DOHH2 (cell line): ENCODE measurements around the gene ITPR3.
A peak's percentile ranks its signal among the peaks of the same experiment; 100 is the strongest.

Experiments used
- EZH2phosphoT487 ChIP-seq: fragments of 200-600 bp; sonication (generic); IDR thresholded peaks from 2 replicates; pipeline ENCODE4 v1.6.1; 2017; ENCODE audit warnings: borderline replicate concordance, mild to moderate bottlenecking, antibody characterized with exemption, low read length, moderate library complexity, mixed read lengths
- TF ChIP-seq, protein P1 (sequence below): fragments of 200-600 bp; sonication (generic); IDR thresholded peaks from one replicate; pipeline ENCODE4 v1.5.1; 2014; ENCODE audit warnings: antibody characterized with exemption, mild to moderate bottlenecking, low read depth, low read length; ENCODE audit not compliant: poor library complexity, severe bottlenecking

DNA sequence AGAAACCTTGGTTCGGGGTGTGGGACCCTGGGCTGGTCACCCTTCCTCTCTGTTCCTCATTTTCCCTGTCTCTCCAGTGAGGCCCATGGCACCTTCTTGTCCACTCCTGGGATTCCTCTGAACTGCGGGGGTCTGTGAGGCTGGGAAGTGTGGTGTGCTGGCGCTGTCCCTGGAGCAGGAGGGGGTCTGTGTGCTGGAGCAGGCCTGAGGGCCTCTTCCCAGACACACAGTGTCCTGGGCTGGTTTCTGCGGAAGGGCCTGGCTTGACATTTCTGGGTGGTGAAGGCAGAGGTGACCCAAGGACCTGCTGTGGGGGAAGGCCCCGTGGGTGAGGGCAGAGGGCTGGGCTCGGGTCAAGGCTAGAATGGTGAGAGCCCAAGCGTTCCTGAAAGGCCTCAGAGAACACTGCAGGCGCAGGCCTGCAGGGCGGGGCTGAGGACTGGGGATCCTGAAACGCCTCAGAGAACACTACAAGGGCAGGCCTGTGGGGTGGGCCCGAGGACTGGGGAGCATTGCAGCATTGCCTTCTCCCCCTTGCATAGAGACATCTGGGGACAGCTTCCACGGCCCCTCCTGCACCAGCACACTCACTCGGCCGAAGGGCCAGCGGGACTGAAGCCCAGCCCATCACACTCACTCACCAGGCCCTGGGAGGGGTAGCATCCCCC lies 30.5 kb upstream of the ITPR3 start:
- TF ChIP-seq, protein P1, sequence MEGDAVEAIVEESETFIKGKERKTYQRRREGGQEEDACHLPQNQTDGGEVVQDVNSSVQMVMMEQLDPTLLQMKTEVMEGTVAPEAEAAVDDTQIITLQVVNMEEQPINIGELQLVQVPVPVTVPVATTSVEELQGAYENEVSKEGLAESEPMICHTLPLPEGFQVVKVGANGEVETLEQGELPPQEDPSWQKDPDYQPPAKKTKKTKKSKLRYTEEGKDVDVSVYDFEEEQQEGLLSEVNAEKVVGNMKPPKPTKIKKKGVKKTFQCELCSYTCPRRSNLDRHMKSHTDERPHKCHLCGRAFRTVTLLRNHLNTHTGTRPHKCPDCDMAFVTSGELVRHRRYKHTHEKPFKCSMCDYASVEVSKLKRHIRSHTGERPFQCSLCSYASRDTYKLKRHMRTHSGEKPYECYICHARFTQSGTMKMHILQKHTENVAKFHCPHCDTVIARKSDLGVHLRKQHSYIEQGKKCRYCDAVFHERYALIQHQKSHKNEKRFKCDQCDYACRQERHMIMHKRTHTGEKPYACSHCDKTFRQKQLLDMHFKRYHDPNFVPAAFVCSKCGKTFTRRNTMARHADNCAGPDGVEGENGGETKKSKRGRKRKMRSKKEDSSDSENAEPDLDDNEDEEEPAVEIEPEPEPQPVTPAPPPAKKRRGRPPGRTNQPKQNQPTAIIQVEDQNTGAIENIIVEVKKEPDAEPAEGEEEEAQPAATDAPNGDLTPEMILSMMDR = peak; percentile 31
- no peak for TF ChIP-seq EZH2phosphoT487
